Urinary bladder (tissue), 4 donors: ENCODE results near the gene KANSL2. TPM values are rescaled to one million over a fixed set of nuclear protein-coding genes. Genes with fewer than 3 reads are reported as not detected.
A peak's percentile ranks its signal among the peaks of the same experiment; 100 is the strongest.
"Not testable (repeated sequence)": the region's sequence is repeated elsewhere in the genome, so short reads cannot be mapped to it uniquely, and the experiment has no call there.

Experiments
- DNase-seq: peaks from one replicate; pipeline ENCODE4 v3.0.0-alpha.2; 2015; ENCODE audit errors: extremely low spot score
- H3K27ac ChIP-seq: one replicate; pipeline ENCODE4 v1.5.1; 2013; ENCODE audit warnings: low read depth, mild to moderate bottlenecking, moderate library complexity
- H3K36me3 ChIP-seq: one replicate; pipeline ENCODE4 v1.6.1; 2013; ENCODE audit warnings: mild to moderate bottlenecking, moderate library complexity; ENCODE audit not compliant: insufficient read depth
- H3K4me1 ChIP-seq: one replicate; pipeline ENCODE4 v1.6.1; 2013; ENCODE audit warnings: mild to moderate bottlenecking, moderate library complexity; ENCODE audit not compliant: insufficient read depth
- H3K4me3 ChIP-seq: one replicate; pipeline ENCODE4 v1.5.1; 2013; ENCODE audit warnings: low read depth, low read length
- WGBS: extraction: QIAGEN DNeasy Blood & Tissue Kit; methylation state at CpG from one replicate; pipeline ENCODE4 v1.1.7; 2013; 5-methylcytosine and 5-hydroxymethylcytosine counted together
- polyA plus RNA-seq: library from polyadenylated mRNA; stranded (reverse); fragments of 200-250 nt; gene quantifications from one replicate; pipeline ENCODE4 v1.2.3, GENCODE V29; 2013
- total RNA-seq: library from RNA; depleted of rRNA; stranded (reverse); fragments of >200 nt; gene quantifications from one replicate; pipeline ENCODE4 v1.2.3, GENCODE V29; 2014
- donor health status: healthy with polysubstance abuse.
- donor health status: healthy.

Gene KANSL2
- total RNA-seq, result 55.3 TPM
- 27.5 TPM for polyA plus RNA-seq

DNA sequence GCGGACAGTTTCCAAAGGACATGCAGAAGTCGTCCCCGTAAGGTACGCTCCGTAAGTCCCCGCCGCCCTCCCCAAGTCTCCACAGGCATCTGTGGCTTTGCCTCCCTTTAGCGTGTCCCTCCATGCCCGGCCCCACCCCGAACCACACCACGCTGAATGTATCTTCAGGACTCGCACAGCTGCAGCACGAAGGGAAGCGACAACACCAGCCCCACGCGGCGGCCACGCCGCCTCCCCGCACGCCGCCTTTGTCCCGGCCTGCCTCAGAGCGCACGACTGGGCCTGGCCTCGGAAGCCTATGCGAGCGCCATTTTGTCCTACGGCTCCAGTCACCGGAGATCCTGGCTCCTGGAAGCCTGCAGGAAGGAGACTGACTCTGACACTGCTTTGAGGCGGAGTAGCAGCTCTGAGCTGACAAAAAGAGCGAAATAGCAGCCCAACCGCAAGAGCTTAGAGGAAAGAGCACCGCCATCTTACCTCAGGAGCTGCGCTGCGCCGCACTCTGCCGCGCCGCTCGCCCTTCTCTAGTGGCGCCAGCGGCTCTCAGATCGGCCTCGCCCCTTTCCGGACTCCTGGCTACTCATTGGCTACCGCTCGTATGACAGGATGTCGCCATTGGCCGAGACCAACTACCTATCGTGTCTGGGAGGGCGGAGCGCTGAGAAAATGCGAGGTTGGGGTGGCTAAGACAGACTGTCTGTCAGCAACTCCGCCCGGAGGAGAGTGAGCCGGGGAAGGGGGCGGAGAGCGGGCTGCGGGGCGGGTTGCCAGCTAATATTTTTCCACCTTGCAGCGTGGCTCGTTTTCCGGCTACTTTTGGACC, at the start of gene KANSL2:
Gene KANSL2 (minus strand): TSS at position 529 of the 823 bp plus-strand sequence. CDS start 606 bp downstream, outside the sequence.
- H3K4me1 ChIP-seq, result peaks cover 4% of the 10 kb centered on the region
- DNase-seq, result peak; percentile 98

DNA sequence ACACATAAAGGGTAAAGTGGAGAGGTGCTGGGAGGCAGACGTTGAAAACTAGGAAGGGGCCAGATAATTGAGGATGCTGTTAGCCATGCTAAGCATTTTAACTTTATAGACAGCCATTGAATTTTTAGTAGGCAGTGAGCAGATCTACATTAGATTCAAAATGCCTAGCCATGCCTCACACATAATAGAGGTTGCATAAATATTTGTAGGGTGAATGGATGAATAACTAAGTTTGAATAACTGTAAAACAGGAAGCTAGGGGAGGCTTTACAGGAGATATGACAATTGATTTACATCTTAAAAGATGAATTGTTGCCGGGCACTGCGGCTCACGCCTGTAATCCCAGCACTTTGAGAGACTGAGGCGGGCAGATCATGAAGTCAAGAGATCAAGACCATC, 46.8 kb upstream of the KANSL2 start:
- H3K4me3 ChIP-seq, result no peak overlapping the region
- no peaks in the 10 kb centered on the region for H3K4me1 ChIP-seq
- H3K27ac ChIP-seq, result no peak overlapping the region
- 75% methylated on average over 5 of the region's 5 CpGs for WGBS
- DNase-seq, result no peak
- H3K36me3 ChIP-seq, result no peaks in the 10 kb centered on the region

More for the DNA sequence above, at the start of gene KANSL2:
- Histone ChIP-seq H3K4me3 (peak within 1 kb of the TSS; percentile 74), H3K27ac (peak within 1 kb of the TSS; percentile 62), H3K36me3 (peaks cover 5% of the 10 kb centered on the region)
- under 1% methylated on average over 64 of the region's 64 CpGs for WGBS

- not testable (repeated sequence) for H3K27ac ChIP-seq, H3K36me3 ChIP-seq, H3K4me3 ChIP-seq, DNase-seq, H3K4me1 ChIP-seq
- whole genome bisulfite sequencing, result 99% methylated on average over 1 of the region's 1 CpG
These were observed 38.7 kb upstream of the KANSL2 start for GRCh38 chr12:48720737-48721136.

GRCh38 chr12:48720171-48720570, 38.1 kb upstream of the KANSL2 start:
- not testable (repeated sequence) for DNase-seq, H3K4me1 ChIP-seq, H3K4me3 ChIP-seq, H3K27ac ChIP-seq, H3K36me3 ChIP-seq
- 77% methylated on average over 2 of the region's 2 CpGs for WGBS

DNA sequence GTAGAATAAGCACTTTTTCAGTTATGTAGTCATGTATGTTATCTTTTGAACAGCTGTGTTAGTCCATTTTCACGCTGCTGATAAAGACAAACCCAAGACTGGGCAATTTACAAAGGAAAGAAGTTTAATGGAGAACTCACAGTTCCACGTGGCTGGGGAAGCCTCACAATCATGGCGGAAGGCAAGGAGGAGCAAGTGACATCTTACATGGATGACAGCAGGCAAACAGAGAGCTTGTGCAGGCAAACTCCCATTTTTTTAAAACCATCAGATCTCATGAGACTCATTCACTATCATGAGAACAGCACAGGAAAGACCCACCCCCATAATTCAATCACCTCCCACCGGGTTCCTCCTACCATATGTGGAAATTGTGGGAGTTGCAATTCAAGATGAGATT, 37.0 kb upstream of the KANSL2 start:
- not testable (repeated sequence) for H3K36me3 ChIP-seq, H3K4me3 ChIP-seq, DNase-seq, H3K4me1 ChIP-seq, H3K27ac ChIP-seq
- 81% methylated on average over 4 of the region's 4 CpGs for WGBS

GRCh38 chr12:48717252-48717695, 35.2 kb upstream of the KANSL2 start:
- no peaks in the 10 kb centered on the region for H3K36me3 ChIP-seq
- 8% methylated on average over 21 of the region's 21 CpGs for WGBS
- H3K4me3 ChIP-seq, result peak overlapping the region; percentile 49
- peak; percentile 4 for DNase-seq
- H3K4me1 ChIP-seq, result no peaks in the 10 kb centered on the region
- peak overlapping the region; percentile 62 for H3K27ac ChIP-seq

DNA sequence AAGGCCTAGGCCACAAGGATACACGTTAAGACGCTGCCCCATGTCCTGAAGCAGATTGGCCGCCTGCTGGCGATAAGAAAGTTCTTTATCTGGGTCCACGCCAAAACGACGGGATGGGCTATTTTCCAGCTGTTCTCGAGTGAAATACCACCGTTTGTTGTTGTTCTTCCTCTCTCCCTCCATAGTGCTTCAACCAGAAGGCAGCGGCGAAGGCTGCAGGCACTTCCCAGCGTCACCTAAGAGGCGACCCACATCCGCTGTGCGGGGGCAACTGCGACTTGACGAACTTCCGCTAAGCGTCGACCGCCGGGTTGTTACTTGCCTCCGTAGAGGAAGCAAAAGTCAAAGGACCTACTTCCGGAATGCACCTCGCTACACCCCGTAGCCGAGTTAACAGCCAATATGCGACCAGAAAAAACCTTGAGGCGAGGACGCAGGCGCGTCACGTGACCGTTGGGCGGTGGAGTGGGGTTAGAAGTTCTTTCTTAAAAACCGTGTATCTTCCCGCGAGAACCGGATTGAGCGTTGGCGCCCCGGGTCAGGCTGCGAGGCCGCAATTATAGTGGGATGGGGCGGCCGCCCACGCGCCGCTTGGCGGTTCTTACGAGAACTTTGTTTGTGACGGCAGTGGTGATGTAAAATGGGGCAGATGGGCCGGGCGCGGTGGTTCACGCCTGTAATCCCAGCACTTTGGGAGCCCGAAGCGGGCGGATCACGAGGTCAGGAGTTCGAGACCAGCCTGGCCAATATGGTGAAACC, 34.6 kb upstream of the KANSL2 start, which contains the start of gene CCNT1:
Gene CCNT1 (minus strand): TSS at position 215 of the 759 bp plus-strand sequence. CDS start 32 bp downstream, at position 183.
- WGBS, result under 1% methylated on average over 61 of the region's 61 CpGs
- DNase-seq, result peak; percentile 99
- peak within 1 kb of the TSS; percentile 62 for H3K4me3 ChIP-seq
- H3K4me1 ChIP-seq, result no peaks in the 10 kb centered on the region
- H3K27ac ChIP-seq, result peak within 1 kb of the TSS; percentile 94
- H3K36me3 ChIP-seq, result no peaks in the 10 kb centered on the region

DNA sequence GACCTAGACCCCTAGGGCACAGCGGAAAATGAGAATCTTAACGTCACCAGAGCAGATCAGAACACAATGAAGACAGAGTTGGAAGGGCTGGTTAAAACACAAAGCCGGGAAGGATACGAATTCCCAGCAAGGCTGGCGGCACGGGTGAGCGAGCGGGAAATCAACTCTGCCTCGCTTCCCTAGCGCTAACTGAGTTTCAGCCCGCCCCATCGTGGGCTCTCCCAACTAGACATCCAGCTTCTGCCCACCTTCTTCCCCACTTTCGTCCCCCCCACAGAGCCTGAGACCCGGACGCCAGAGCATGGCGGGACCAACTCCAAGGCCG, 34.1 kb upstream of the KANSL2 start:
- Histone ChIP-seq H3K36me3 (no peaks in the 10 kb centered on the region), H3K27ac (peak overlapping the region; percentile 94), H3K4me1 (no peaks in the 10 kb centered on the region), H3K4me3 (peak overlapping the region; percentile 62)
- WGBS, result under 1% methylated on average over 17 of the region's 17 CpGs
- DNase-seq, result no peak

- 92% methylated on average over 10 of the region's 10 CpGs for WGBS
- Histone ChIP-seq H3K36me3 (peaks cover 3% of the 10 kb centered on the region), H3K27ac (no peak overlapping the region), H3K4me1 (no peaks in the 10 kb centered on the region), H3K4me3 (no peak overlapping the region)
- DNase-seq, result no peak
These were observed 30.2 kb upstream of the KANSL2 start for GRCh38 chr12:48712209-48712608.

DNA sequence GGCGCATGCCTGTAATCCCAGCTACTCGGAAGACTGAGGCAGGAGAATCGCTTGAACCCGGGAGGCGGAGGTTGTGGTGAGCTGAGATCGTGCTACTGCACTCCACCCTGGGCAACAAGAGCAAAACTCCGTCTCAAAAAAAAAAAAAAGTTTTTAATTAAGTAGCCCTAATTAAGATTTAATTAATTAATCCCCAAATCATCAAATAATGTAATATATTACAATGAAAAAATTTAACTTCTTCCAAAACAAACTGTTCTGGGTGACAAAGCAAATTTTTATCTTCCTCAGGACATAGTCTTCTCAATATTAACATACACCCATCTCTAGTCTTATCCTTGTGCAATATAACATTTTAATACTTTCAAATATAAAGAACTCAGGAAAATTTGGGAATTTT, 16.8 kb upstream of the KANSL2 start:
- H3K27ac ChIP-seq, DNase-seq, H3K36me3 ChIP-seq, H3K4me3 ChIP-seq, H3K4me1 ChIP-seq: not testable (repeated sequence)
- 98% methylated on average over 7 of the region's 7 CpGs for WGBS

DNA sequence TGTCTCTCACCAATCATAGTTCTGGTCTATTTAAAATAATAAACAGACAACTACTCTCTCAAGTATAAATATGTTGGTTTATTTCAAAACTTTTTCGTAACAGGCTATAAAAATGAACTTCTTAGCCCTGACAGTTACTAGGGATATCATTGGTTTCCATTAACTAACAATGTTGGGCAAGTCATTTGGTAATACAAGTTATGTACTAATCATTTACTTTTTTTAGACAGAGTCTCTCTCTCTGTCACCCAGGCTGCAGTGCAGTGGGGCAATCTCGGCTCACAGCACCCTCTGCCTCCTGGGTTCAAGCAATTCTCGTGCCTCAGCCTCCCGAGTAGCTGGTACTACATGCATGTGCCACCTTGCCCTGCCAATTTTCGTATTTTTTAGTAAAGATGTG, 14.6 kb upstream of the KANSL2 start:
- Histone ChIP-seq H3K27ac (no peak overlapping the region), H3K4me1 (no peaks in the 10 kb centered on the region), H3K4me3 (no peak overlapping the region), H3K36me3 (peaks cover 11% of the 10 kb centered on the region)
- DNase-seq, result no peak
- 95% methylated on average over 5 of the region's 5 CpGs for WGBS

DNA sequence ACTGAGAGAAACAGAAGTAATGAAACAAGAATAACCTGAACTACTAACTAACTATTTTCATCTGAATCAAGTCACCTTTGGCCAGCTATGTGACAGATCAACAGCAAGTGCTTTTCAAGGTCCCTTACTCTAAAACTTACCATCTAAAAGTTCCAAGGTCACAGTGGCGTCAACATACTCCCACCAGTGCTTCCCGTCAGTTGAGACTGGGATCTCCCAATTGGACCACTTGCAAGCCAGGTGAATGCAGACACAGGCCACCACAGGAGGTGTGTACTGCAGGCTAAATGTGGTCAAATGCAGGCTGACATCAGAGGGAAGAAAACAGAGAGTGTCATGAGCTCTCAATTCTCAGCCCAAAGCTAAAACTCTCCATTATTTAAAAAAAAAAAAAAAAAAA, 13.8 kb upstream of the KANSL2 start:
- Histone ChIP-seq H3K27ac (no peak overlapping the region), H3K4me3 (no peak overlapping the region), H3K36me3 (peaks cover 11% of the 10 kb centered on the region), H3K4me1 (no peaks in the 10 kb centered on the region)
- DNase-seq, result no peak
- WGBS, result 97% methylated on average over 2 of the region's 2 CpGs

- no peak for DNase-seq
- H3K4me1 ChIP-seq, result no peaks in the 10 kb centered on the region
- peaks cover 11% of the 10 kb centered on the region for H3K36me3 ChIP-seq
- 95% methylated on average over 6 of the region's 6 CpGs for WGBS
- no peak overlapping the region for H3K27ac ChIP-seq
- H3K4me3 ChIP-seq, result no peak overlapping the region
These were observed 12.0 kb upstream of the KANSL2 start for GRCh38 chr12:48694038-48694437.

DNA sequence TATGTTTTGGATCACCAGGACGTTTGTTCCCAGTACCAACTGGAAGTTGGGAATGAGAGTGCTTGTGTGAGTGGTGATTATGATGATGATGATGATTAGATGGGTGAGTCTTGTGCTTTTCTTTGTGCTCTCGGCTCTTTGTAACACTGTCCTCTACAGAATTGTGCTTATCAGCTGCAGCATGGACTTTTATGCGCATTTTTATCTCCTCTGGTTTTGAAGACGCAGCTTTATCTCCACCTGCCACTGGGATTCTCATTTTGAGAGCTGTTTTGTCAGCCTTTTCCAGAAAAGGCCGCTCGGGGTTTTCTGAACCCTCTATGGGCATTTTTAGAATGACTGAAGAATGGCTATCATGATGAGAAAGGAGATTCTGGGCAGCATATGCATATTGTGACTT, 11.5 kb upstream of the KANSL2 start:
- no peak overlapping the region for H3K4me3 ChIP-seq
- peaks cover 11% of the 10 kb centered on the region for H3K36me3 ChIP-seq
- H3K4me1 ChIP-seq, result no peaks in the 10 kb centered on the region
- WGBS, result 85% methylated on average over 6 of the region's 6 CpGs
- DNase-seq, result no peak
- H3K27ac ChIP-seq, result no peak overlapping the region
